Thyroid gland (tissue), 4 donors: ENCODE results near the gene RAD18. TPM values are rescaled to one million over a fixed set of nuclear protein-coding genes. Genes with fewer than 3 reads are reported as not detected.

Experiments used
- DNase-seq, 2 donors: peaks; one replicate each; pipeline ENCODE4 v3.0.0-alpha.2; 2019
- H3K27ac ChIP-seq, 3 donors: fragments of 200-600 bp; sonication (generic); 1 replicate in 2 of 3; 2 replicates in 1 of 3; pipeline ENCODE4 v1.5.1; 2016 to 2019; ENCODE audit warnings: mild to moderate bottlenecking in 1 of 3, moderate library complexity in 1 of 3
- H3K27me3 ChIP-seq: fragments of 200-600 bp; sonication (generic); one replicate; pipeline ENCODE4 v1.5.1; 2019
- H3K36me3 ChIP-seq, 2 donors: fragments of 200-600 bp; sonication (generic); one replicate each; pipeline ENCODE4 v1.5.1; 2016 to 2019
- H3K4me1 ChIP-seq, 2 donors: fragments of 200-600 bp; sonication (generic); one replicate each; pipeline ENCODE4 v1.5.1; 2017 to 2019
- H3K4me3 ChIP-seq, 3 donors: fragments of 200-600 bp; sonication (generic); replicated peaks in 1 of 3; 1 replicate in 2 of 3; 2 replicates in 1 of 3; pipeline ENCODE4 v1.5.1; 2016; ENCODE audit warnings: mild to moderate bottlenecking in 1 of 3
- H3K9me3 ChIP-seq: fragments of 200-600 bp; sonication (generic); one replicate; pipeline ENCODE4 v1.5.1; 2017
- POLR2A ChIP-seq, 2 donors: fragments of 450-650 bp; IDR thresholded peaks; one replicate each; pipeline ENCODE4 v1.6.1; 2017; ENCODE audit warnings: antibody characterized with exemption in 2 of 2, mild to moderate bottlenecking in 2 of 2, moderate library complexity in 1 of 2
- WGBS, 2 donors: methylation state at CpG; one replicate each; pipeline ENCODE4 v1.1.5; 2017; 5-methylcytosine and 5-hydroxymethylcytosine counted together
- intact Hi-C: fragments of 100-400 bp; cut with DNase I; formaldehyde crosslinking; loops from one replicate; pipeline ENCODE4 v1.15.1; 2023
- total RNA-seq, 4 donors: library from RNA; depleted of rRNA; stranded (reverse); fragments of >200 nt; gene quantifications; one replicate each; pipeline ENCODE4 v1.2.3, GENCODE V29; 2016
- TF ChIP-seq, protein P1 (sequence below), 6 experiments: fragments of 200-600 bp in 3 of 6; fragments of 450-650 bp in 3 of 6; sonication (generic) in 3 of 6; IDR thresholded peaks; one replicate each; pipeline ENCODE4 v1.5.1; 2016 to 2019; ENCODE audit warnings: antibody characterized with exemption in 6 of 6, mild to moderate bottlenecking in 2 of 6, inconsistent platforms in 1 of 6, moderate library complexity in 1 of 6

The RAD18 gene
- total RNA-seq, 4 donors from 2014 or later, result 9.6 to 18.4 (median 10.5) TPM

GRCh38 chr3:8851703-8852102 is 111.6 kb downstream of the RAD18 start:
- no peak overlapping the region for H3K27ac ChIP-seq

DNA sequence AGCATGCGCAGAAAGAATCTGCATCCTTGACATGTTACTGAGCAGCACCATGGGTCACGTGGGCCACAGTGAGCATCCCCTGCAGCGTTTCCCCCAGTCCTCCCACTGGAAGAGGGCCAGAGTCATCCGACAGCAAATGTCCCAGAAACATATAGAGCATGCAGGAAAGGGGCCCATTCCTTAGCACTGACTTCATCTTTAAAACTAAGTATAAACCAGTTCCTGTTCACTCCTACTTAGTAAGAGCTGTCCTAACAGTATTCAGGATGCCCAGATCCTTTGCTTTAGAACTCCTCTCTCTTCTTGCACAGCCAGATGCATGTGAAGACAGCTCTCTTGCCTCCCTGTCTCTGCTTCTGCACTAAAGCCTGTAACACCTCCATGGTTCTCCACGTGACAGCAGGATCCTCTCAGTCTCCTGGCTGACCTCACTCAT is 114.6 kb downstream of the RAD18 start:
- 73 to 86% methylated on average over 5 of the region's 5 CpGs for WGBS, 2 donors
- DNase-seq, result no peak

More at GRCh38 chr3:8851703-8852102, 111.6 kb downstream of the RAD18 start:
- TF ChIP-seq, protein P1, sequence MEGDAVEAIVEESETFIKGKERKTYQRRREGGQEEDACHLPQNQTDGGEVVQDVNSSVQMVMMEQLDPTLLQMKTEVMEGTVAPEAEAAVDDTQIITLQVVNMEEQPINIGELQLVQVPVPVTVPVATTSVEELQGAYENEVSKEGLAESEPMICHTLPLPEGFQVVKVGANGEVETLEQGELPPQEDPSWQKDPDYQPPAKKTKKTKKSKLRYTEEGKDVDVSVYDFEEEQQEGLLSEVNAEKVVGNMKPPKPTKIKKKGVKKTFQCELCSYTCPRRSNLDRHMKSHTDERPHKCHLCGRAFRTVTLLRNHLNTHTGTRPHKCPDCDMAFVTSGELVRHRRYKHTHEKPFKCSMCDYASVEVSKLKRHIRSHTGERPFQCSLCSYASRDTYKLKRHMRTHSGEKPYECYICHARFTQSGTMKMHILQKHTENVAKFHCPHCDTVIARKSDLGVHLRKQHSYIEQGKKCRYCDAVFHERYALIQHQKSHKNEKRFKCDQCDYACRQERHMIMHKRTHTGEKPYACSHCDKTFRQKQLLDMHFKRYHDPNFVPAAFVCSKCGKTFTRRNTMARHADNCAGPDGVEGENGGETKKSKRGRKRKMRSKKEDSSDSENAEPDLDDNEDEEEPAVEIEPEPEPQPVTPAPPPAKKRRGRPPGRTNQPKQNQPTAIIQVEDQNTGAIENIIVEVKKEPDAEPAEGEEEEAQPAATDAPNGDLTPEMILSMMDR (IDR thresholded peaks at IDR 0.05), result no peak
- TF ChIP-seq POLR2A (IDR thresholded peaks at IDR 0.05), result no peak
- 77 to 90% methylated on average over 4 of the region's 4 CpGs for WGBS, 2 donors
- no peak for DNase-seq
- Histone ChIP-seq H3K4me1 (no peaks in the 10 kb centered on the region), H3K27me3 (no peaks in the 10 kb centered on the region), H3K36me3 (no peaks in the 10 kb centered on the region), H3K4me3 (no peak overlapping the region), H3K9me3 (no peaks in the 10 kb centered on the region)
- intact Hi-C loops, result no loop called here

GRCh38 chr3:8847317-8847716 is 116.0 kb downstream of the RAD18 start:
- intact Hi-C loops, result no loop called here
- no peak overlapping the region for H3K27ac ChIP-seq
- H3K4me1 ChIP-seq, result no peaks in the 10 kb centered on the region
- 94 to 96% methylated on average over 7 of the region's 7 CpGs for WGBS, 2 donors
- TF ChIP-seq, protein P1 (IDR thresholded peaks at IDR 0.05), result no peak
- TF ChIP-seq POLR2A (IDR thresholded peaks at IDR 0.05), result no peak
- H3K36me3 ChIP-seq, result no peaks in the 10 kb centered on the region
- H3K27me3 ChIP-seq, result no peaks in the 10 kb centered on the region
- no peak overlapping the region for H3K4me3 ChIP-seq
- DNase-seq, result no peak
- no peaks in the 10 kb centered on the region for H3K9me3 ChIP-seq

More for the DNA sequence above, 114.6 kb downstream of the RAD18 start:
- TF ChIP-seq POLR2A (IDR thresholded peaks at IDR 0.05), result no peak
- TF ChIP-seq, protein P1 (IDR thresholded peaks at IDR 0.05), result no peak
- no peaks in the 10 kb centered on the region for H3K9me3 ChIP-seq
- intact Hi-C loops, result no loop called here
- no peaks in the 10 kb centered on the region for H3K27me3 ChIP-seq
- no peak overlapping the region for H3K27ac ChIP-seq
- no peaks in the 10 kb centered on the region for H3K36me3 ChIP-seq
- no peak overlapping the region for H3K4me3 ChIP-seq
- H3K4me1 ChIP-seq, result no peaks in the 10 kb centered on the region

- no peak for DNase-seq
- intact Hi-C loops, result no loop called here
- WGBS, 2 donors, result 91 to 96% methylated on average over 2 of the region's 2 CpGs
- no peaks in the 10 kb centered on the region for H3K36me3 ChIP-seq
- no peaks in the 10 kb centered on the region for H3K27me3 ChIP-seq
- no peaks in the 10 kb centered on the region for H3K9me3 ChIP-seq
- H3K27ac ChIP-seq, result no peak overlapping the region
- H3K4me1 ChIP-seq, result no peaks in the 10 kb centered on the region
- no peak for TF ChIP-seq POLR2A (IDR thresholded peaks at IDR 0.05)
- TF ChIP-seq, protein P1 (IDR thresholded peaks at IDR 0.05), result no peak
- no peak overlapping the region for H3K4me3 ChIP-seq
Measured at GRCh38 chr3:8846176-8846575, 117.1 kb downstream of the RAD18 start.

DNA sequence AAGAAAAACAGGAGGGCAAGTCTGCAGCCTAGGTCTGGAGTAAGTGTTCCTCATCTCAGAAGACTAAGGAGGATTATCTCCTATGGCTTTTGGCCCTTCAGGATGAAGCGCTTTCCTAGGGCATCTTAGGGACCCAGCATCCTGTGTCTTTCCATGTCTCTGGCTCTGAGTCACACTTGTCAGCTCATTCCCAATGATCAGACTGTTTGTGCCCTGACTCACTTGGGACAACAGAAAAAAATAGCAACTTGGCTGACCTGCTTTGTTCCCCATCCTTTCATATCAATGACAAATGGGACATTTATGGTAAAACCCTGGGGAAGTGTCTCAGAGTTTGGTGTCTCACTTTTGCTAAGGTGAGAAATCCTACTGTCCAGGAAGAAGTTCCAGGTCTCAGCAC is 117.6 kb downstream of the RAD18 start:
- 94 to 100% methylated on average over 1 of the region's 1 CpG for WGBS, 2 donors
- TF ChIP-seq, protein P1 (IDR thresholded peaks at IDR 0.05), result no peak
- TF ChIP-seq POLR2A (IDR thresholded peaks at IDR 0.05), result no peak
- Histone ChIP-seq H3K27me3 (no peaks in the 10 kb centered on the region), H3K36me3 (no peaks in the 10 kb centered on the region), H3K4me3 (no peak overlapping the region), H3K27ac (no peak overlapping the region), H3K9me3 (no peaks in the 10 kb centered on the region), H3K4me1 (no peaks in the 10 kb centered on the region)
- no peak for DNase-seq
- intact Hi-C loops, result no loop called here
